Medulla oblongata (tissue), 1 donor: ENCODE data around the gene ZBP1.

Source experiments
- DNase-seq: peaks from one replicate; pipeline ENCODE4 v3.0.0-alpha.2; 2015; ENCODE audit errors: extremely low spot score

ZBP1 gene

DNA sequence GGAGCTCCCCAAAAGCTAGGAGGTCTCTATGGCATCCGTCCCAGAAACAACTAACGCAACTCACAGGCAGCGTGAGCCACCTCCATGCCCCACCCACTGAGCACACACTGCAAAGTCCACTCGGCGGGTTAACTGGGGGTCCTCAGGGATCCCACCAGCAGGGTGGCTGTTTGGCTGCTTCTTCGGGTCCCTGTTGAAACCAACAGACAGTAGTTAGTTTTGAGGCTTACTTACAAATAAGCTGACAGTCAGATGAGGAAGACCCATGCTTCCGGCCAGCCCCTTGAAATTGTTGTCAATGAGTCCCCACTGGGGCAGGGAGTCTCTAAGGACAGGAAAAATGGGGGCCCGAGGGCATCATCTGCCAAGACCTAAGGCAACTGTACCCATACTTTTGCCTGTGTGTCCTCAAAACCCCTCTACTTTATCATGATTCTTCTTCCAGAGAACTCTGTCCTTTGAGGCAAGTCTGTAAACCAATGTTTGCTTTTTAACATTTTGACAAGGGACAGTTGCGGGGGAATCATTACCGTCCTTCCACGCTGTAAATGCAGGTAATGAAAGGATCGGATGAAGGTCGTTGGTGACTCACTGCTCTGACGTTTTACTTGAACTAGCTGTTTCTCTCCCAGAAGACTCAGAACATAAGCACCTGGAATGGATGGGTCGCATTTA, 61.5 kb downstream of the ZBP1 start:
- DNase-seq, result no peak

DNA sequence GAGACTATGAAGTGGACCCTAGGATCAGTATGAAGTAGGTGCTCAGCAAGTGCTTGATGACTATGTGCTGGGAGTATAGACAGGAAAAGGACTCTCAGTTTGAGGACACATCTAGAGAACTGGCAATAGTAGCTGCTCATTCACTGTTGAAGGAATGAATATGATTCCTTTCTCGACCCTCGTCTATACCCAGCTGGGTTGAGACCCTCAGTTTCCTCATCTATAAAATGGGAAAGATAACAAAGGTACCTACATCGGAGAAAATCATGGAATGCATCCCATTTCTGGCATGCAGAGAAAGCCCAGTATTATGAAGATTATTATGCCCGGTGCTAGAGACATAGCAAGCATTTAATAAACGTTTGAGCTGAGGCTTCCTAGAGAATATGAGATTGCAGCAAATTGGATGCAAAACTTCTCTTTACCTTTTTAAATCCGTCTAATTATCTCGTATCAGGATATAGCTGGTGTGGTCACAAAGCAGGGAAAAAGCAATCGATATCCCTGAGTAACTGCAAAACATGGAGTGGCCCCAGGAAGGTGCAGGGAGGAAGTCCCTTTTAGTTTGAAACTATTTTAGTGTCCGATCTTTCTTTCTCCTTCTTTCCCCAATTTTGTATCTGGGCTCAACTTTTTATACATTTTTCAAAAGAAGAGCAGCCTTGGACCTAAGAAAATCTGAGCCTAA, 62.2 kb downstream of the ZBP1 start:
- DNase-seq, result no peak

DNA sequence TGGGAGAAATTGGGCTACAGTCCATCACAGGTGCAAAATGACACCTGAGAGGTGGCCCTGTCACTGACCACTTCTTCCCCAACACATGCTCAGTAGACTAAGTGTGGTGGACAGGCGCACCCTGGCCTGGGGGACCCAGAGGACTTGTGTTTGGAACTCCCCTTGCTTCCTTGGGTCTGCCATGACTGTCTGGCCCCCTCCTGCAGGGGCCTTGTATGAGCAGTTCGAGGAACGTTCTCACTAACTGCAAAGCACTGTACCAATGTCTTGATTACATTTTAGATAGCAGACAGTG, 63.3 kb downstream of the ZBP1 start:
- DNase-seq, result no peak

DNA sequence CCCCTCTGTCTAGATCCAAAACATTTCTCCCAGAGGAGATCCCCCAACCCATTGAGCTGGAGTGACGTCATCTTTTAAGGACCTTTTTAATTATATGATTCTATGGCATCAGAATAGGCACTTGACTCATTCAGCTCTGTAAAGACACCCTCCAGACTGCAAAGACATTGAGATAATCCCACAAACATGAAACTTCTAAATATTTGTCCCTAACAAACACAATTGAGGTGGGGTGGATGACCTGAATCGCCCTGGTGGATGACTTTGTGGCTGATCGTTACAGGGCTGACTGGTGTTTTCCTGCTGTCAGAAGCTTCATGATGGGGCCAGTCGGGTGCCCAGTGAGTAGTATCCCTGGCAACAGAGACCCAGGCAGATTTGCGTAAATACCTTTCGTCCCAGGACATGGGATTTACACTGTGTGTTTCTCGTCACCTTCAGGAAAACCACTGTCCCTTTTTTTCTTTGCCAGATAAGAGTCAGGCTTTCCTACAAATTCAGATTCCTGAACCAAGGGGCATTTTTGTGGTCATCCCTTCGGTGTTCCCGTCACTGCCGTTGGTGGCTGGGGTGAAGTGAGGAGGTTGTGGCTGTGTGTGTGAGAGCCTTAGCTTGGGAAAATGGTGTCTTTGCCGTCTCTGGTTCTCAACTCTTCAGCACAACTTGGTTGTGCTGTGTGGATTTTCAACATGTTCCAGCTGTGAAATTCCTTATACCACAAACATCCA, 64.6 kb downstream of the ZBP1 start:
- no peak for DNase-seq
